OCI-LY3 (cell line): ENCODE data around the gene C16orf78.
A peak's percentile ranks its signal among the peaks of the same experiment; 100 is the strongest.

Experiments
- H2AFZ ChIP-seq: fragments of 200-600, 300-600 bp; shearing (Covaris generic); 2 replicates; pipeline ENCODE4 v1.6.0; 2014; ENCODE audit warnings: antibody characterized with exemption, low read depth, low read length
- H3K27ac ChIP-seq: fragments of 200-600, 300-600 bp; sonication (generic); 2 replicates; pipeline ENCODE4 v1.5.1; 2014; ENCODE audit warnings: mild to moderate bottlenecking, low read length, moderate library complexity, mixed read lengths
- H3K27me3 ChIP-seq: fragments of 200-600, 300-600 bp; sonication (generic); 2 replicates; pipeline ENCODE4 v1.6.1; 2014; ENCODE audit warnings: low read depth, low read length, mixed read lengths
- H3K36me3 ChIP-seq: fragments of 200-600, 300-600 bp; sonication (generic); replicated peaks from 2 replicates; pipeline ENCODE3; 2014; ENCODE audit warnings: low read depth, low read length, mixed read lengths
- H3K4me1 ChIP-seq: fragments of 300-600, 200-600 bp; sonication (generic); 2 replicates; pipeline ENCODE4 v1.6.1; 2014; ENCODE audit warnings: low read length, mixed read lengths
- H3K4me2 ChIP-seq: fragments of 200-600, 300-600 bp; sonication (generic); 2 replicates; pipeline ENCODE4 v1.6.1; 2014; ENCODE audit warnings: low read length, mixed read lengths
- H3K4me3 ChIP-seq: fragments of 300-600, 200-600 bp; sonication (generic); 2 replicates; pipeline ENCODE4 v1.5.1; 2014; ENCODE audit warnings: antibody characterized with exemption, mild to moderate bottlenecking, low read length, moderate library complexity
- H3K79me2 ChIP-seq: fragments of 300-600, 200-600 bp; shearing (Covaris generic); 2 replicates; pipeline ENCODE4 v1.6.1; 2014; ENCODE audit warnings: mild to moderate bottlenecking, low read length, mixed read lengths
- H3K9ac ChIP-seq: fragments of 300-600, 200-600 bp; shearing (Covaris generic); 2 replicates; pipeline ENCODE4 v1.6.0; 2014; ENCODE audit warnings: mild to moderate bottlenecking, low read length, moderate library complexity
- H3K9me3 ChIP-seq: fragments of 200-600, 300-600 bp; shearing (Covaris generic); 2 replicates; pipeline ENCODE4 v1.6.1; 2014; ENCODE audit warnings: low read length, mixed read lengths; ENCODE audit not compliant: insufficient read depth
- H4K20me1 ChIP-seq: fragments of 200-600, 300-600 bp; sonication (generic); 2 replicates; pipeline ENCODE4 v1.6.1; 2016; ENCODE audit warnings: low read length, mixed read lengths; ENCODE audit not compliant: insufficient read depth
- CTCF ChIP-seq: fragments of 200-600, 300-600 bp; sonication (generic); IDR thresholded peaks from 2 replicates; pipeline ENCODE4 v1.5.1; 2014; ENCODE audit warnings: antibody characterized with exemption, low read length, low read depth
- EZH2phosphoT487 ChIP-seq: fragments of 200-600 bp; shearing (Covaris generic); IDR thresholded peaks from 2 replicates; pipeline ENCODE4 v1.6.1; 2018; ENCODE audit warnings: antibody characterized with exemption, mixed run types, low read depth

The C16orf78 gene

GRCh38 chr16:49349446-49350168, 24.0 kb upstream of the C16orf78 start:
- Histone ChIP-seq H4K20me1 (peaks cover 6% of the 10 kb centered on the region; the same call in 1 of the 2 replicates), H3K9me3 (no peaks in the 10 kb centered on the region), H3K36me3 (no peaks in the 10 kb centered on the region), H3K27me3 (no peaks in the 10 kb centered on the region), H3K9ac (no peak overlapping the region), H3K79me2 (no peaks in the 10 kb centered on the region), H3K4me3 (no peak overlapping the region), H2AFZ (no peak overlapping the region), H3K27ac (no peak overlapping the region), H3K4me2 (no peak overlapping the region), H3K4me1 (no peaks in the 10 kb centered on the region)
- no peak for TF ChIP-seq EZH2phosphoT487
- TF ChIP-seq CTCF: no peak

- TF ChIP-seq CTCF (peak; percentile 85), EZH2phosphoT487 (no peak)
- Histone ChIP-seq H4K20me1 (peaks cover 6% of the 10 kb centered on the region; the same call in 1 of the 2 replicates), H3K9me3 (no peaks in the 10 kb centered on the region), H3K79me2 (no peaks in the 10 kb centered on the region), H3K27me3 (no peaks in the 10 kb centered on the region), H3K4me3 (no peak overlapping the region), H3K9ac (no peak overlapping the region), H3K4me2 (no peak overlapping the region), H3K27ac (no peak overlapping the region), H2AFZ (no peak overlapping the region), H3K36me3 (no peaks in the 10 kb centered on the region), H3K4me1 (no peaks in the 10 kb centered on the region)
These were observed 23.1 kb upstream of the C16orf78 start for GRCh38 chr16:49350265-49351095.

GRCh38 chr16:49351096-49351487, 22.5 kb upstream of the C16orf78 start:
- Histone ChIP-seq H4K20me1 (peaks cover 6% of the 10 kb centered on the region; the same call in 1 of the 2 replicates), H2AFZ (no peak overlapping the region), H3K27ac (no peak overlapping the region), H3K9me3 (no peaks in the 10 kb centered on the region), H3K79me2 (no peaks in the 10 kb centered on the region), H3K4me3 (no peak overlapping the region), H3K36me3 (no peaks in the 10 kb centered on the region), H3K4me2 (no peak overlapping the region), H3K4me1 (no peaks in the 10 kb centered on the region), H3K9ac (no peak overlapping the region), H3K27me3 (no peaks in the 10 kb centered on the region)
- no peak for TF ChIP-seq CTCF

- TF ChIP-seq EZH2phosphoT487 (no peak), CTCF (peak; percentile 43)
- Histone ChIP-seq H3K27me3 (0 out of 2 replicates have a peak, but pooled peaks cover 2% of the 10 kb centered on the region), H3K9me3 (no peaks in the 10 kb centered on the region), H3K27ac (no peak overlapping the region), H3K79me2 (no peaks in the 10 kb centered on the region), H3K4me3 (no peak overlapping the region), H3K4me2 (no peak overlapping the region), H4K20me1 (peaks cover 6% of the 10 kb centered on the region; the same call in 1 of the 2 replicates), H3K9ac (no peak overlapping the region), H2AFZ (no peak overlapping the region), H3K36me3 (no peaks in the 10 kb centered on the region), H3K4me1 (no peaks in the 10 kb centered on the region)
These were observed 20.7 kb upstream of the C16orf78 start for GRCh38 chr16:49352892-49353291.
